ENCODE data around the gene TENT4A.

GRCh38 chr5:6683241-6683640 lies 30.0 kb upstream of the TENT4A start:
- TF ChIP-seq CTCF (conservative IDR thresholded peaks at IDR 0.05; ENCODE audit: low read length) (no peak), EZH2phosphoT487 (IDR thresholded peaks at IDR 0.05; ENCODE audit: borderline replicate concordance, low read depth, low read length) (no peak)
